Adrenal gland (tissue), 12 donors: ENCODE measurements around the gene HS2ST1. TPM values are rescaled to one million over a fixed set of nuclear protein-coding genes. Genes with fewer than 3 reads are reported as not detected.
"Not testable (repeated sequence)": the region's sequence is repeated elsewhere in the genome, so short reads cannot be mapped to it uniquely, and the experiment has no call there.

Experiments
- DNase-seq, 7 donors: peaks; one replicate each; pipeline ENCODE4 v3.0.0-alpha.2; 2019 to 2020
- H3K27ac ChIP-seq, 5 donors: fragments of 200-600 bp; sonication (generic) in 4 of 5; 1 replicate in 3 of 5; 2 replicates in 2 of 5; pipeline versions ENCODE4 v1.5.1 to v1.8.0; 2016 to 2020; ENCODE audit warnings: mild to moderate bottlenecking in 1 of 5
- H3K27me3 ChIP-seq: fragments of 200-600 bp; 2 replicates; pipeline ENCODE4 v1.8.0; 2021
- H3K36me3 ChIP-seq, 2 donors: fragments of 200-600 bp; replicated peaks in 1 of 2; 1 replicate in 1 of 2; 2 replicates in 1 of 2; pipeline versions ENCODE4 v1.5.1 to v1.8.0; 2018 to 2022
- H3K4me1 ChIP-seq, 2 donors: fragments of 200-600 bp; replicated peaks in 1 of 2; 1 replicate in 1 of 2; 2 replicates in 1 of 2; pipeline versions ENCODE4 v1.5.1 to v1.8.0; 2018 to 2021
- H3K4me3 ChIP-seq, 4 donors: fragments of 200-600 bp; sonication (generic) in 3 of 4; one replicate each; pipeline ENCODE4 v1.5.1; 2016 to 2018
- H3K9me3 ChIP-seq, 3 donors: fragments of 200-600 bp; sonication (generic) in 1 of 3; replicated peaks in 1 of 3; 1 replicate in 2 of 3; 2 replicates in 1 of 3; pipeline versions ENCODE4 v1.5.1 to v1.8.0; 2016 to 2021
- CTCF ChIP-seq, 6 experiments: fragments of 450-650 bp in 4 of 6; fragments of 200-600 bp in 2 of 6; sonication (generic) in 1 of 6; IDR thresholded peaks; 1 replicate in 5 of 6; 2 replicates in 1 of 6; pipeline versions ENCODE4 v1.5.1 to v1.8.0; 2016 to 2021; ENCODE audit warnings: antibody characterized with exemption in 6 of 6, mild to moderate bottlenecking in 2 of 6, moderate library complexity in 1 of 6
- POLR2A ChIP-seq, 2 donors: fragments of 450-650 bp; IDR thresholded peaks; one replicate each; pipeline ENCODE4 v1.6.1; 2017; ENCODE audit warnings: antibody characterized with exemption in 2 of 2, mild to moderate bottlenecking in 2 of 2, moderate library complexity in 1 of 2
- WGBS, 4 donors: extraction: QIAGEN DNeasy Blood & Tissue Kit in 2 of 4; methylation state at CpG; one replicate each; pipeline versions ENCODE4 v1.1.5 to v1.1.7; 2013 to 2017; 5-methylcytosine and 5-hydroxymethylcytosine counted together
- intact Hi-C, 2 donors: fragments of 100-400 bp; cut with DNase I; formaldehyde crosslinking; loops; one replicate each; pipeline versions ENCODE4 v1.14.1 to v1.15.0; 2022 to 2023
- polyA plus RNA-seq, 3 donors: library from polyadenylated mRNA; stranded (reverse); fragments of 200-250 nt in 2 of 3; fragments of 350-450 nt in 1 of 3; fragmentation: Illumina TruSeq in 1 of 3; extraction: RNeasy Lipid Tissue Mini Kit (QIAGEN cat#74804) in 1 of 3; gene quantifications; one replicate each; pipeline ENCODE4 v1.2.3, GENCODE V29; 2013 to 2014
- total RNA-seq, 9 donors: library from RNA; depleted of rRNA in 4 of 9; stranded (reverse); fragments of >200 nt in 4 of 9; fragments of 120-200 nt in 1 of 9; fragmentation: NEBNext Ultra II Directional in 1 of 9; extraction: Animal tissue kit (Norgen Biotek cat#: 25700) in 1 of 9; gene quantifications; one replicate each; pipeline versions ENCODE4 v1.1.0 to v1.2.4, GENCODE V29; 2013 to 2023
- donor health status: healthy with polysubstance abuse.
- donor health status: Bipolar disorder and iron deficiency.
- donor health status: DM: yes; HTN: yes; CAD: no.
- donor health status: DM: no; HTN: no; CAD: no.
- donor health status: DM: no; HTN: no; CAD: no.
- donor health status: DM: yes; HTN: yes; CAD: no.

HS2ST1 gene
- total and polyA plus RNA-seq, 12 donors = 11.2 to 131 (median 46.5) TPM

- Histone ChIP-seq H3K4me3 (no peak overlapping the region), H3K9me3 (no peaks in the 10 kb centered on the region), H3K27ac (no peak overlapping the region), H3K4me1 (peaks cover 9 to 13% of the 10 kb centered on the region in 2 donors), H3K27me3 (no peaks in the 10 kb centered on the region), H3K36me3 (no peaks in the 10 kb centered on the region)
- intact Hi-C loops = no loop called here
- TF ChIP-seq POLR2A (IDR thresholded peaks at IDR 0.05) (no peak), CTCF (IDR thresholded peaks at IDR 0.05) (no peak)
- WGBS, 4 donors = 58 to 69% (median 67%) methylated on average over 2 of the region's 2 CpGs
- peak in 1 of 7 donors; percentile 27 for DNase-seq
Measured at GRCh38 chr1:86972262-86972661, 57.8 kb downstream of the HS2ST1 start.

- Histone ChIP-seq H3K27ac (no peak overlapping the region), H3K36me3 (no peaks in the 10 kb centered on the region), H3K27me3 (no peaks in the 10 kb centered on the region), H3K4me3 (no peak overlapping the region), H3K4me1 (peaks cover 9 to 13% of the 10 kb centered on the region in 2 donors), H3K9me3 (no peaks in the 10 kb centered on the region)
- intact Hi-C loops = no loop called here
- no peak for DNase-seq
- WGBS, 4 donors = 42 to 52% (median 49%) methylated on average over 2 of the region's 2 CpGs
- no peak for TF ChIP-seq CTCF (IDR thresholded peaks at IDR 0.05)
- no peak for TF ChIP-seq POLR2A (IDR thresholded peaks at IDR 0.05)
Measured at GRCh38 chr1:86975993-86976550, 61.6 kb downstream of the HS2ST1 start.

GRCh38 chr1:86976664-86977063 lies 62.2 kb downstream of the HS2ST1 start:
- Histone ChIP-seq H3K9me3 (no peaks in the 10 kb centered on the region), H3K4me3 (no peak overlapping the region), H3K36me3 (no peaks in the 10 kb centered on the region), H3K27ac (no peak overlapping the region), H3K27me3 (no peaks in the 10 kb centered on the region), H3K4me1 (peaks cover 8 to 18% of the 10 kb centered on the region in 2 donors)
- intact Hi-C loops = no loop called here
- TF ChIP-seq POLR2A (IDR thresholded peaks at IDR 0.05) (no peak), CTCF (IDR thresholded peaks at IDR 0.05) (no peak)
- DNase-seq = no peak

- TF ChIP-seq CTCF (IDR thresholded peaks at IDR 0.05) = peak in 5 of 6 experiments; percentile 28 to 41 (median 34)
- TF ChIP-seq POLR2A (IDR thresholded peaks at IDR 0.05) = no peak
- 67 to 77% (median 73%) methylated on average over 7 of the region's 7 CpGs for WGBS, 4 donors
- no peaks in the 10 kb centered on the region for H3K9me3 ChIP-seq
- H3K4me1 ChIP-seq = peaks cover 0 to 5% of the 10 kb centered on the region in 2 donors
- H3K4me3 ChIP-seq = no peak overlapping the region
- H3K36me3 ChIP-seq = no peaks in the 10 kb centered on the region
- H3K27ac ChIP-seq = no peak overlapping the region
- DNase-seq = peak; percentile 38 to 80 (median 61)
- intact Hi-C loops = no loop called here
- no peaks in the 10 kb centered on the region for H3K27me3 ChIP-seq
Measured at GRCh38 chr1:86981482-86982213, 67.2 kb downstream of the HS2ST1 start.

GRCh38 chr1:86983677-86984076 lies 69.2 kb downstream of the HS2ST1 start:
- intact Hi-C loops, H3K27me3 ChIP-seq, H3K9me3 ChIP-seq, H3K4me1 ChIP-seq, H3K4me3 ChIP-seq, H3K36me3 ChIP-seq, H3K27ac ChIP-seq, DNase-seq: not testable (repeated sequence)
- WGBS, 4 donors = 95 to 100% (median 97%) methylated on average over 12 of the region's 12 CpGs
